ELF-1 (cell line): ENCODE results near the gene TBRG4.

ENCODE experiments used
- DNase-seq: peaks from one replicate; pipeline ENCODE4 v3.0.0-alpha.2; 2016; ENCODE audit warnings: low read depth, low spot score

TBRG4 gene

GRCh38 chr7:45143616-45144015 is 32.1 kb upstream of the TBRG4 start:
- no peak for DNase-seq

- no peak for DNase-seq
Observed at GRCh38 chr7:45140827-45141226, 29.3 kb upstream of the TBRG4 start.

- no peak for DNase-seq
Observed at GRCh38 chr7:45138433-45139267, 27.2 kb upstream of the TBRG4 start.

GRCh38 chr7:45136106-45137060 is 24.9 kb upstream of the TBRG4 start:
- peak; percentile 59 for DNase-seq

GRCh38 chr7:45133877-45134276 is 22.4 kb upstream of the TBRG4 start:
- no peak for DNase-seq

GRCh38 chr7:45133352-45133751 is 21.9 kb upstream of the TBRG4 start:
- no peak for DNase-seq

- peak; percentile 31 for DNase-seq
Observed at GRCh38 chr7:45132708-45133320, 21.3 kb upstream of the TBRG4 start.

- no peak for DNase-seq
Observed at GRCh38 chr7:45131891-45132290, 20.4 kb upstream of the TBRG4 start.

- no peak for DNase-seq
Observed at GRCh38 chr7:45130910-45131309, 19.4 kb upstream of the TBRG4 start.

GRCh38 chr7:45129906-45130305 is 18.4 kb upstream of the TBRG4 start:
- DNase-seq = no peak

GRCh38 chr7:45129181-45129800 is 17.8 kb upstream of the TBRG4 start:
- no peak for DNase-seq

- no peak for DNase-seq
Observed at GRCh38 chr7:45126920-45127319, 15.4 kb upstream of the TBRG4 start.

- DNase-seq = no peak
Observed at GRCh38 chr7:45126201-45126600, 14.7 kb upstream of the TBRG4 start.

GRCh38 chr7:45125193-45125904 is 13.9 kb upstream of the TBRG4 start:
- no peak for DNase-seq

GRCh38 chr7:45123913-45124710 is 12.6 kb upstream of the TBRG4 start:
- peak; percentile 57 for DNase-seq

GRCh38 chr7:45122975-45123860 is 11.7 kb upstream of the TBRG4 start:
- DNase-seq = no peak

GRCh38 chr7:45119550-45119949 is 8.1 kb upstream of the TBRG4 start:
- no peak for DNase-seq

GRCh38 chr7:45118889-45119331 is 7.4 kb upstream of the TBRG4 start:
- no peak for DNase-seq

GRCh38 chr7:45118292-45118691 is 6.8 kb upstream of the TBRG4 start:
- no peak for DNase-seq
